GM12878 (cell line): ENCODE results near the gene ARGLU1. TPM values are rescaled to one million over a fixed set of nuclear protein-coding genes. Genes with fewer than 3 reads are reported as not detected.

ENCODE experiments used
- ATAC-seq: fragments of 200-7000 bp; cut with Tn5 transposase; 3 replicates; pipeline ENCODE4 v1.9.1; 2020; ENCODE audit warnings: mild to moderate bottlenecking, moderate library complexity
- BruUV-seq: library from RNA; stranded (reverse); fragments of 400-500 nt; replicated peaks from 2 replicates; lab custom pipeline; 2021; lab: Mats Ljungman, UMichigan
- CTCF ChIA-PET: fragments of 300-600 bp; sonication (Branson Sonifier 250); formaldehyde crosslinking; extraction: SDS; loops from one replicate; lab custom pipeline; 2021; ENCODE audit warnings: inconsistent platforms; lab: Yijun Ruan, JAX
- POLR2A ChIA-PET: fragments of 350-600 bp; formaldehyde crosslinking; extraction: SDS; loops from one replicate; lab custom pipeline; 2021; ENCODE audit warnings: inconsistent platforms; lab: Charles Lee
- RAD21 ChIA-PET: fragments of 300-600 bp; sonication (Branson Sonifier 250); formaldehyde crosslinking; loops from one replicate; lab custom pipeline; 2023; ENCODE audit warnings: antibody characterized with exemption; ENCODE audit not compliant: unreplicated experiment; lab: Charles Lee
- SMC1A ChIA-PET: fragments of 300-600 bp; sonication (Branson Sonifier 250); formaldehyde crosslinking; loops from one replicate; lab custom pipeline; 2023; ENCODE audit not compliant: unreplicated experiment, uncharacterized antibody; lab: Charles Lee
- DNase-seq: peaks from one replicate; pipeline ENCODE4 v3.0.0-alpha.2; 2011; ENCODE audit warnings: low read depth, low spot score
- FAIRE-seq: peaks from 3 replicates; lab custom pipeline; 2011; peaks lifted over from hg19 to GRCh38; lab: Jason Lieb, UNC
- H2AFZ ChIP-seq: 2 replicates; pipeline ENCODE4 v1.6.0; 2011; ENCODE audit warnings: low read depth, low read length, control low read depth; ENCODE audit not compliant: control insufficient read depth
- H3K27ac ChIP-seq: 2 replicates; pipeline ENCODE4 v1.5.1; 2011; ENCODE audit warnings: control low read depth; ENCODE audit not compliant: control insufficient read depth, insufficient read depth
- H3K27me3 ChIP-seq, 2 experiments: replicated peaks in 1 of 2; 2 replicates each; pipeline versions ENCODE4 v1.6.0 to v1.6.1; 2011; ENCODE audit warnings: low read length in 1 of 2; ENCODE audit not compliant: control insufficient read depth in 2 of 2, insufficient read depth in 2 of 2
- H3K36me3 ChIP-seq, 2 experiments: 2 replicates each; pipeline ENCODE4 v1.5.1; 2011; ENCODE audit warnings: low read length in 1 of 2; ENCODE audit not compliant: control insufficient read depth in 2 of 2, insufficient read depth in 2 of 2
- H3K4me1 ChIP-seq: 2 replicates; pipeline ENCODE4 v1.6.1; 2011; ENCODE audit warnings: mild to moderate bottlenecking, low read length, moderate library complexity, mixed read lengths; ENCODE audit not compliant: control insufficient read depth, insufficient read depth
- H3K4me2 ChIP-seq: 2 replicates; pipeline ENCODE4 v1.6.0; 2011; ENCODE audit warnings: control low read depth; ENCODE audit not compliant: control insufficient read depth, insufficient read depth
- H3K4me3 ChIP-seq: fragments of 200-600 bp; sonication (generic); 2 replicates; pipeline ENCODE4 v1.5.1; 2016
- H3K79me2 ChIP-seq: 2 replicates; pipeline ENCODE4 v1.6.0; 2011; ENCODE audit warnings: low read length; ENCODE audit not compliant: control insufficient read depth, insufficient read depth
- H3K9ac ChIP-seq: 2 replicates; pipeline ENCODE4 v1.8.0; 2011; ENCODE audit warnings: low read length, control low read depth, mixed read lengths; ENCODE audit not compliant: control insufficient read depth, insufficient read depth
- H3K9me3 ChIP-seq: replicated peaks from 3 replicates; pipeline ENCODE4 v1.5.1; 2011; ENCODE audit warnings: mild to moderate bottlenecking, low read length; ENCODE audit not compliant: control insufficient read depth, insufficient read depth
- H4K20me1 ChIP-seq: 2 replicates; pipeline ENCODE4 v1.6.0; 2011; ENCODE audit not compliant: control insufficient read depth, insufficient read depth
- CREB1 ChIP-seq: IDR thresholded peaks from 2 replicates; pipeline ENCODE4 v1.6.1; 2012; ENCODE audit warnings: low read depth, mild to moderate bottlenecking, inconsistent platforms
- CTCF ChIP-seq, 3 experiments: IDR thresholded peaks in 2 of 3; conservative IDR thresholded peaks in 1 of 3; 2 replicates each; pipeline ENCODE4 v1.5.1; 2011; ENCODE audit warnings: low read depth in 3 of 3, low read length in 3 of 3, mild to moderate bottlenecking in 3 of 3, control low read depth in 2 of 3, moderate library complexity in 2 of 3, inconsistent platforms in 1 of 3, mixed read lengths in 1 of 3; ENCODE audit not compliant: control insufficient read depth in 2 of 3, insufficient read depth in 1 of 3; ENCODE audit errors: extremely low read depth in 1 of 3
- E2F4 ChIP-seq: IDR thresholded peaks from 2 replicates; pipeline ENCODE4 v1.6.1; 2012; ENCODE audit warnings: low read depth, low read length, improper control_type of control experiment
- GABPA ChIP-seq: IDR thresholded peaks from 2 replicates; pipeline ENCODE4 v1.6.1; 2014; ENCODE audit warnings: antibody characterized with exemption, low read depth, mild to moderate bottlenecking, inconsistent platforms
- GATAD2B ChIP-seq: fragments of 450-650 bp; conservative IDR thresholded peaks from 2 replicates; pipeline ENCODE4 v1.6.1; 2017; ENCODE audit warnings: low read depth, mild to moderate bottlenecking, moderate library complexity
- IKZF2 ChIP-seq, 2 experiments: fragments of 450-650 bp; IDR thresholded peaks; 2 replicates each; pipeline ENCODE4 v1.6.1; 2017; ENCODE audit warnings: mild to moderate bottlenecking in 2 of 2, moderate library complexity in 2 of 2
- KDM1A ChIP-seq: fragments of 200-600 bp; sonication (generic); IDR thresholded peaks from 2 replicates; pipeline ENCODE4 v1.6.1; 2016; ENCODE audit warnings: borderline replicate concordance
- MAX ChIP-seq: IDR thresholded peaks from 2 replicates; pipeline ENCODE4 v1.6.1; 2012; ENCODE audit warnings: low read depth, low read length, improper control_type of control experiment
- MEF2A ChIP-seq: IDR thresholded peaks from 2 replicates; pipeline ENCODE4 v1.6.1; 2011; ENCODE audit warnings: low read depth, mild to moderate bottlenecking, low read length, moderate library complexity; ENCODE audit not compliant: insufficient read depth
- MEF2B ChIP-seq: fragments of 450-650 bp; IDR thresholded peaks from 2 replicates; pipeline ENCODE4 v1.6.1; 2018; ENCODE audit warnings: mild to moderate bottlenecking, moderate library complexity; ENCODE audit not compliant: partially characterized antibody, poor library complexity, severe bottlenecking
- MYC ChIP-seq: IDR thresholded peaks from 2 replicates; pipeline ENCODE4 v1.6.1; 2011; ENCODE audit warnings: mild to moderate bottlenecking, low read length, moderate library complexity, inconsistent platforms; ENCODE audit not compliant: insufficient read depth, insufficient replicate concordance, insufficient read length, severe bottlenecking
- NFIC ChIP-seq: IDR thresholded peaks from 2 replicates; pipeline ENCODE4 v1.6.1; 2012; ENCODE audit warnings: low read depth, mild to moderate bottlenecking, inconsistent platforms, low read length, moderate library complexity
- NR2C2 ChIP-seq: IDR thresholded peaks from 2 replicates; pipeline ENCODE4 v1.6.1; 2011; ENCODE audit warnings: borderline replicate concordance, low read depth; ENCODE audit not compliant: control insufficient read depth, insufficient read length
- NR2F1 ChIP-seq: fragments of 450-650 bp; conservative IDR thresholded peaks from 2 replicates; pipeline ENCODE4 v1.6.1; 2017; ENCODE audit warnings: mild to moderate bottlenecking
- PML ChIP-seq: IDR thresholded peaks from 2 replicates; pipeline ENCODE4 v1.6.1; 2012; ENCODE audit warnings: low read length, inconsistent platforms
- POLR2A ChIP-seq: IDR thresholded peaks from 2 replicates; pipeline ENCODE4 v1.6.1; 2011; ENCODE audit warnings: low read depth, mild to moderate bottlenecking, low read length
- RBBP5 ChIP-seq: fragments of 200-600 bp; sonication (generic); conservative IDR thresholded peaks from 2 replicates; pipeline ENCODE4 v1.6.1; 2016
- RCOR1 ChIP-seq: conservative IDR thresholded peaks from 2 replicates; pipeline ENCODE4 v1.6.1; 2012; ENCODE audit warnings: low read depth, low read length, improper control_type of control experiment
- RUNX3 ChIP-seq: IDR thresholded peaks from 2 replicates; pipeline ENCODE4 v1.6.1; 2012; ENCODE audit warnings: low read length, inconsistent platforms
- SUZ12 ChIP-seq: fragments of 200-600 bp; sonication (generic); IDR thresholded peaks from one replicate; pipeline ENCODE4 v1.6.1; 2018; ENCODE audit warnings: antibody characterized with exemption, mild to moderate bottlenecking; ENCODE audit not compliant: unreplicated experiment
- YY1 ChIP-seq: IDR thresholded peaks from 2 replicates; pipeline ENCODE4 v1.6.1; 2011; ENCODE audit warnings: low read depth, mild to moderate bottlenecking, low read length
- WGBS: methylation state at CpG from one replicate; pipeline ENCODE4 v1.1.6; 2016; ENCODE audit warnings: low lambda C conversion rate; ENCODE audit not compliant: insufficient replicate concordance, insufficient coverage; ENCODE audit errors: missing lambda C conversion rate; 5-methylcytosine and 5-hydroxymethylcytosine counted together
- in situ Hi-C: fragments of 300-500 bp; cut with MboI; formaldehyde crosslinking; loops from 9 replicates; pipeline ENCODE4 v1.14.3; 2018; ENCODE audit warnings: mixed read lengths
- intact Hi-C: fragments of 100-400 bp; cut with micrococcal nuclease; formaldehyde crosslinking; loops from one replicate; pipeline ENCODE4 v1.14.2; 2022; ENCODE audit not compliant: unreplicated experiment
- polyA plus RNA-seq, 11 experiments: library from polyadenylated mRNA; depleted of rRNA in 4 of 11; unstranded in 6 of 11; stranded (reverse) in 5 of 11; fragments of >200 nt; fragmentation: Nextera tagmentation in 4 of 11; fragmentation: Illumina TruSeq in 1 of 11; extraction: Ambion mirVana in 4 of 11; extraction: Trizol in 1 of 11; gene quantifications; 1 replicate in 1 of 11; 2 replicates in 10 of 11; pipeline versions ENCODE4 v1.2.1 to v1.2.3, GENCODE V29; 2011 to 2016; ENCODE audit warnings: inconsistent platforms in 2 of 11, missing spikeins in 2 of 11, low read depth in 1 of 11
- total RNA-seq, 4 experiments: library from RNA; depleted of rRNA in 3 of 4; stranded (reverse); fragments of >200 nt in 3 of 4; fragmentation: Illumina TruSeq in 1 of 4; extraction: Trizol in 1 of 4; gene quantifications; 2 replicates each; pipeline versions ENCODE4 v1.2.1 to v1.2.3, GENCODE V29; 2013 to 2021

The ARGLU1 gene
- total and polyA plus RNA-seq, 10 of the 15 experiments (the other 5 are each of a cell fraction or from before 2014, with no cell fraction given), result 47.1 to 197 (median 98.3) TPM

- in situ Hi-C loops, result loop anchor here (5.0 to 25.0 kb wide), 2 partner anchors 454 to 1549 kb away; no protein-coding TSS in a partner anchor
- DNase-seq, result peak; percentile 30
- no TSS peak for BruUV-seq
- Histone ChIP-seq H3K4me2 (peak overlapping the region; percentile 92), H3K79me2 (no peaks in the 10 kb centered on the region), H3K9me3 (no peaks in the 10 kb centered on the region), H3K27me3 (peaks cover 0 to 17% of the 10 kb centered on the region in 2 experiments; a peak in 2 of 4 replicates), H3K9ac (no peak overlapping the region), H3K36me3 (peaks cover 0 to 6% of the 10 kb centered on the region in 2 experiments; a peak in 2 of 4 replicates), H3K4me3 (peak overlapping the region; percentile 74), H4K20me1 (no peaks in the 10 kb centered on the region), H3K4me1 (peaks cover 3% of the 10 kb centered on the region; the same call in 1 of the 2 replicates), H2AFZ (peak overlapping the region; percentile 91), H3K27ac (no peak overlapping the region)
- intact Hi-C loops, result loop anchor here (1.0 to 10.0 kb wide), 5 partner anchors 162 to 1762 kb away; no protein-coding TSS in a partner anchor
- ATAC-seq, result peak; percentile 76
- RAD21 ChIA-PET, result interaction anchor here (0.5 to 2.0 kb wide), 9 partner anchors 12 to 881 kb away, joined by 3 to 11 read pairs (median 4); no protein-coding TSS in a partner anchor
- CTCF ChIA-PET, result interaction anchor here (0.6 to 3.4 kb wide), 25 partner anchors 9 to 1766 kb away, joined by 3 to 40 read pairs (median 4); no protein-coding TSS in a partner anchor
- POLR2A ChIA-PET, result no interaction called here
- SMC1A ChIA-PET, result interaction anchor here (0.7 to 3.6 kb wide), 11 partner anchors 10 to 1763 kb away, joined by 3 to 29 read pairs (median 3); no protein-coding TSS in a partner anchor
- WGBS, result 2% methylated on average over 47 of the region's 50 CpGs
- FAIRE-seq, result no peak
- TF ChIP-seq CTCF (IDR thresholded peaks at IDR 0.05 in 2 of 3, conservative IDR thresholded peaks at IDR 0.05 in 1 of 3; ENCODE audit: control insufficient read depth in 2 of 3, extremely low read depth in 1 of 3, insufficient read depth in 1 of 3, low read depth in 3 of 3, low read length in 3 of 3) (peak; percentile 97 to 99 (median 98); a peak in 5 of 6 replicates), GABPA (no peak), KDM1A (no peak), MAX (peak; percentile 16; the same call in 1 of the 2 replicates), IKZF2 (IDR thresholded peaks at IDR 0.05) (peak; percentile 18 to 28; a peak in 3 of 4 replicates), GATAD2B (0 out of 2 replicates have a peak, but pooled peaks have one; percentile 16), NR2C2 (no peak), MEF2B (no peak), MEF2A (no peak), SUZ12 (no peak), PML (no peak), CREB1 (peak; percentile 67; the same call in 1 of the 2 replicates), E2F4 (no peak), YY1 (peak; percentile 47; the same call in 1 of the 2 replicates), POLR2A (0 out of 2 replicates have a peak, but pooled peaks have one; percentile 24), RUNX3 (peak; percentile 58), RCOR1 (no peak), MYC (no peak), RBBP5 (no peak), NFIC (no peak), NR2F1 (0 out of 2 replicates have a peak, but pooled peaks have one; percentile 8)
These were observed 31.5 kb downstream of the ARGLU1 start for GRCh38 chr13:106536244-106537034.
